HG03565 (cell line): ENCODE results near the gene MAPK1IP1L.
"Not testable (repeated sequence)": the region's sequence is repeated elsewhere in the genome, so short reads cannot be mapped to it uniquely, and the experiment has no call there.

ENCODE experiments used
- ATAC-seq: cut with Tn5 transposase; IDR thresholded peaks from one replicate; pipeline ENCODE4 v1.9.1; 2021; ENCODE audit warnings: mild to moderate bottlenecking, moderate library complexity; ENCODE audit not compliant: unreplicated experiment

MAPK1IP1L gene

DNA sequence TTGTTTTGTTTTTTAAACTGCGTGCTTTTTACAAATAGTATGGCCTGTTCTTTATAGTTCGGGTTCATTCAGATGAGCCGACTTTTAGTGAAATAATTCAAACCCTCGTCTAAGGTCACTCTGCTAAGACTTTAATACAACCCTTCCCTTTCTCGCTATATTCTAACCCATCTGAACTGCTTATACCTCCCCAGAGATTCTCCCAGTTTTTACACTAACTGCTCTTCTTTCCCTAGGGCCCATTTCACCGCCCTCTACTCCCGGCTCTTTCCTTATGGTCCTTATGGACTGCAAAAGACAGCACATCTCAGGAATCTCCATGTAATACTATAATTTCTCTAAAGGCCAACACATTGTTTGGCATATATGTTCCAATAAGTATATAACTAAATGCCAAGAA is 2.1 kb downstream of the MAPK1IP1L start:
- ATAC-seq: no peak

DNA sequence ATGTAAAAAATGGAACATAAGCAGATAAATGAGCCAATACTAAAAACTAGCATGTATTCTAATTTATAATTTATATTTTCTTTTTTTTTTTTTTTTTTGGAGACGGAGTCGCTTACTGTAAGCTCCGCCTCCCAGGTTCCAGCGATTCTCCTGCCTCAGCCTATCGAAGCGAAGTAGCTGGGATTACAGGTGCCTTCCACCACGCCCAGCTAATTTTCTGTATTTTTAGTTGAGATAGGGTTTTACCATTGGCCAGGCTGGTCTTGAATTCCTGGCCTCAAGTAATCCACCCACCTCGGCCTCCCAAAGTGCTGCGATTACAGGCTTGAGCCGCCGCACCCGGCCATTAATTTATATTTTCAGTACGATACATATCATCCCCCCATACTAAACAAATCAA is 2.7 kb downstream of the MAPK1IP1L start:
- no peak for ATAC-seq

DNA sequence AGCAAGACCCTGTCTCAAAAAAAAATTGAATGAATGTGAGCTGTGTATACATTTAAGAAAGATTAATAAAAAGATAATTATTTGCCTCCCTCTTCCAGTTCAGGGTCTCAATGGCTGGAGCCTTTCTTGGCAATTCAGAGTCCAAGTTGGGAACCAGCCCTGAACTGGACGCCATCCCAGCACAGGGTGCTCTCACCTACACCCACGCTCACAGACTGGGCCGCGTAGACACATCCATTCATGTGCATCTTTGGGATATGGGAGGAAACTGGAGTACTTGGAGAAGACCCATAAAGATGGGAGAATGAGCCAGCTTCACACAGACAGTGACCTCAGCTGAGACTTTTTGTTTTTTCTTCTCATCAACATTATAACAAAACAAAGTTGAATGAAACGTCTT is 6.5 kb downstream of the MAPK1IP1L start:
- no peak for ATAC-seq

DNA sequence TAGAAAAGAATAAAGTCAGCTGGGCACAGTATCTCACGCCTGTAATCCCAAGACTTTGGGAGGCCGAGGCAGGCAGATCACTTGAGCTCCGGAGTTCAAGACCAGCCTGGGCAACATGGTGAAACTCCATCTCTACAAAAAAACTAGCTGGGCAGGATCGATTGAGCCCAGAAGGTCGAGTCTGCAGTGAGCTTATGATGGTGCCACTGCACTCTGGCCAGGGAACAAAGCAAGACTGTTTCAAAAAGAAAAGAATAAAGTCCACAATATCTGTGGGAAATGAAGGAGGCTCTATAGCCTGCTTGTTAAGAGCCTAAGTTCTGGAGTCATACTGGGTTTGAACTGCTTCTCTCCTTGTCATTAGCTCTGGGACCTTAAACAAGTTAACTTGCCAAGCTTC is 7.9 kb downstream of the MAPK1IP1L start:
- ATAC-seq: no peak

DNA sequence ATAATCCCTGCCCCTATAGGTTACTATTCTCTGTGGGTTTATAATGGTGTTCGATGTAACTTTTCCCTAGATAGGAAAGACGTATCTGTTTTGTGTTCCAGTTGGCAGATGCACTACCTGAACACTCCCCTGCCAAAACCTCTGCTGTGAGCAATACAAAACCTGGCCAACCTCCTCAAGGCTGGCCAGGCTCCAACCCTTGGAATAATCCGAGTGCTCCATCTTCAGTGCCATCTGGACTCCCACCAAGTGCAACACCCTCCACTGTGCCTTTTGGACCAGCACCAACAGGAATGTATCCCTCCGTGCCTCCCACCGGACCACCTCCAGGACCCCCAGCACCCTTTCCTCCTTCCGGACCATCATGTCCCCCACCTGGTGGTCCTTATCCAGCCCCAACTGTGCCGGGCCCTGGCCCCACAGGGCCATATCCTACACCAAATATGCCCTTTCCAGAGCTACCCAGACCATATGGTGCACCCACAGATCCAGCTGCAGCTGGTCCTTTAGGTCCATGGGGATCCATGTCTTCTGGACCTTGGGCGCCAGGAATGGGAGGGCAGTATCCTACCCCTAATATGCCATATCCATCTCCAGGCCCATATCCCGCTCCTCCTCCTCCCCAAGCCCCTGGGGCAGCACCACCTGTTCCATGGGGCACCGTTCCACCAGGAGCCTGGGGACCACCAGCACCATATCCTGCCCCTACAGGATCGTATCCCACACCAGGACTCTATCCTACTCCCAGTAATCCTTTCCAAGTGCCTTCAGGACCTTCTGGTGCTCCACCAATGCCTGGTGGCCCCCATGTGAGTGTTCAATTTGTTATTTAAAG is 11.3 kb downstream of the MAPK1IP1L start:
- no peak for ATAC-seq

DNA sequence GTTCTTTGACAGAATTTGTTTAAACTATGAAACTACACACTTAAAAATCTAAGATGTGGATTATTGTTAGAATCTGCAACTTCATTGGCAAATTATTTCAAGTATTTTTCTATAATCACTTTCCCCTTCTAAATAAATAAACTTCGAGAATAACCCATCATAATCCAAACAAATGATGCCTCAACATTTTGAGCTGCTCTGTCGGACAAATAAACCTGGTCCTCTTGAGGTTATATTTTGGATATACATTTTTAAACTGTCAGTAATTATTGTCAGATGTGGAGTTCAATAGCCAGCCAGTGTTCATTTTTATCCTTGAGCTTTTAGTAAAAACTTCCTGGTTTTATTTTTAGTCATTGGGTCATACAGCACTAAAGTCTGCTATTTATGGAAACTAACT is 13.4 kb downstream of the MAPK1IP1L start:
- ATAC-seq: not testable (repeated sequence)

DNA sequence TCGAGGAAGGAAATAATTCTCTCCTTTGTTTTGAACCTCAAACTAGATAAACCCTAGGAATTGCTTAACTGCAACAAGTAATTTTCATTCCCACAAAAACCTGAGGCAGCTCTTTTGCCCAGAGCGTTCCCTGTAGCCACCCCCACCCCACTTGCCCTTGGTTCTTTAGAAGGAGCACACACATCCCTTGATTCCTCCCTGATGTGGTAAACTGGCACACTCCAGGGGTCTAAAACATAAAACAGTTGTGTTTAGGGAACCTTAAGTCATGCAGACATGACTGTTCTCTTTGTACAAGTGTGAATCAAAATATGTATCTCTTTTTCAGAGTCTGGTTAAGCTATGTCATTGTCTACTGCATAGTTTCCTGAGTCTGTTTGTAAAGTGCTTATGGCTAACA is 14.0 kb downstream of the MAPK1IP1L start:
- ATAC-seq: no peak

DNA sequence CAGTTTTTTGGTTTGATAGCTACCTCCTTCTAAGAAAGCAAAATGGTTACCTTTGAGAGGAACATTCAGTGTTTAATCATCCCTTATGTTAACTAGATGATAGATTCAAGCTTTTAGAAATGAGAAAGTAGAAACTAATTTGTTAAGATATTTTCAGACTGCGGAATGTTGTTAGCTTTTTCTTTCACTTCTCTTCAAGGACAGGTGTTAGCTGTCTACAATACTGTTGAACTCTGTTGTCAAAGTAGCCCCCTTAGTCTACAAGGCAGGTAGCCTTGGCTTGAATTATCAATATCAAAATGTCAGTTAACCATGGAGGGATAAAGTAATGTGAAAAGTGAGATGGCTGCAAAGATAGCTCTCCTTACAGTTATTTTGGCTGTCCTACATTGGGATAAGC is 14.8 kb downstream of the MAPK1IP1L start:
- no peak for ATAC-seq

DNA sequence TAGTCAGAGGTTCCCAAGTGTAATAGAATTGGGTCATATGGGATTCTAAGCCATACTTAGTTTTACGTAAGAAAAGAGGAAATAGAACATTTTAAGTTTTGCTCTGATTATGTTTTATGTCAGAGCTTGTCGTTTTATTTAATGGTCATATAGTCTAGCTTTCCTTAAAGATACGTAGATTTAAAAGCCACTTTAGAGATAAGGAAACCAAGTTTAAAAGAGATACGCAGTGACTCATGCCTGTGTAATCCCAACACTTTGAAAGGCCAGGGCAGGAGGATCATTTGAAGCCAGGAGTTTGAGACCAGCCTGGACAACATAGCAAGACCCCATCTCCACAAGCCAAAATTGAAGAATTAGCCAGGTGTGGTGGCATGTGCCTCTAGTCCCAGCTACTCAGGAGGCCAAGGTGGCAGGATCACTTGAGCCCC is 19.5 kb downstream of the MAPK1IP1L start:
- ATAC-seq: no peak

DNA sequence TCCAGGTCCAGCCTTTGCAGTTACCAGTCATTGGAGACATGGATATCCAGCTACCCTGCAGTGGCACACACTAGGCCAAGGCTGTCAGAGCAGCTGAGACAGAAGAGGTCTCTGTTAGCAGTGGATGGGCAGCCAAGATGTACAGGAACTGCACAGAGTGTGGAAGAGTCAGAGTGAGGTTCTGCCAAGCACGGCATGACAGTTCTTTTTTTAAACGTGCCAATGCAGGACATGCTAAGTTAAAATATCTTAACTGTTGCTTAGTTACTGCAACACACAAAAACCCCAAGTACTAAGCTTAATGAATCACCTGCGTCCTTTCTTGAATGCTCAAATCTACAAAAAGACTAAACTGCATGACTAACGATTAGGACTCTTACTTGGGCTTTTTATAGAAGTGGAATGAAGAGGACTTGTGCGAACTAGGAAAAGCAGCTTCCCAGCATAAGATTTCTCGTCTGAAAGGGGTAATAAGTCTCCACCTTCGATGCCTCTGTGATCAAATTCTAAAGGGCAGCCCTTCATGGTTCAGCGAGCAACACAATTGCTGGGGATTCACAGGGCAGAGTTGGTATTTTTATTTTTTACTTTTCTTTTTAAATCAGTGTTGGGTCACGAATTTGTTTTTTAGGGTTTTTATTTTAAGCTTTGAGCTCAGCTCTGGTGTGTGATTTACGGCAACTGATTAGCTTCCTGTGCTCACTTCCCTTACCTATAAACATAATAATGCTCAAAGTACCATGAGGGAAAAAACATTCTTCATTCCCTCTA is 20.6 kb downstream of the MAPK1IP1L start:
- peak; percentile 35 for ATAC-seq

DNA sequence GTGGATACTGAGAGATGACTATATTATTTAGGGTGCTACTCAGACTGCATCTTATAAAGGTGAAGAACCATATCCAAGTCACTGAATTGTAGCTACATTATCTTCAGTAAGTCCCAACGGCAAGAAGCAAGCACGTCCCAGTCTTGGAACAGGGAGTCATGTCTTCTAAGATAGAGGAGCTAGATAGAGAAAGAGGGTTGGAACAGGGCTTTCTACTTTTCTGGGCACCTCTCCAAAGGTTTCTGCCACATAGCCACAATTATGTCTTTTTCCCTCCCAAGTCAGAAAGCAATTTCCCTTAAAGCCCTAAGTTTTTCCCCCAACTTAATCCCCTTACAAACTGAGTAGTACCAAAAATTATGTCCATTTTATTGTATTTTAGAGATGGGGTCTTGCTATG is 22.4 kb downstream of the MAPK1IP1L start:
- ATAC-seq: no peak

DNA sequence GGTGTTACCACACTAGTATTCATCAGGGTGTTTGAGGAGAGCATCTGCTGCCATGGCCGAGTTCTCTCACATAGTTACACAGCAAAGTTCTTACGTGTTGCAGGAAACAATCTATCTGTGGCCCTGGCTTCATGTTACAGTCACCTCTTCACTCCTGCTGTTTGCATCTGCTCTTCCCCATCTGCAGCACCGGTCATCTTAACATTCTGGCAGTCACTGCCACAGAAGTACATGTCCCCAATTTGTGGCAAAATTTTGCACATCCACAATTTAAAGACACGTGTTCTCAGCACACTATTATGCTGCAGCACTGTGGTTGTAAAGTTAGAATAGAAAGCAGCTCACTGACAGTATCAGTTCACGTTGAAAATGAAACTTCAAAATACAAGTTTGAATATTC is 23.2 kb downstream of the MAPK1IP1L start:
- peak; percentile 43 for ATAC-seq

DNA sequence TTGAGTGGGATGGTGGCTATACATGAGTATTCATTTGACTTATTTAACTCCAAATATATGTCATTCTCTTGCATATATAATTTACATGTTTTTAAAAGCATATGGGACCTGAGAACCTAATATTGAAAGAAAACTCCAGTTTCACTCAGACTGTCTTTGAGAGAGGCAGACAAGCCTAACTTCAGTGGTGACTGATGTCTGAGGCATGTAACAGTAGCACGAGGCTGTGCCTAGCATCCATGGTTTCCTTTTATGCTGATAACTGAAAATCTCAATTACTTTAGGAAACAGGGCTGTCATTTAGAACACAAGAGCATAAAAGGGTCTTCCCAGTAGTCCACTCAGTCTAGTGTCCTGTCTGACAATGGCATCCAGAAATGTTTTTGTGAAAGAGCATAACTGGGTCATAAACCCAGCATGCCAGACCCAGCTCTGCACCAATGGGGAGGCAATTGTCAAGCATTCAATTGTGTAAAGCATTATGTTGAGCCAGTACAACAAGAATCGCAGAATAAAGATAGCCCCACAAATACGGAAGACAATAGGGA is 24.3 kb downstream of the MAPK1IP1L start:
- no peak for ATAC-seq

DNA sequence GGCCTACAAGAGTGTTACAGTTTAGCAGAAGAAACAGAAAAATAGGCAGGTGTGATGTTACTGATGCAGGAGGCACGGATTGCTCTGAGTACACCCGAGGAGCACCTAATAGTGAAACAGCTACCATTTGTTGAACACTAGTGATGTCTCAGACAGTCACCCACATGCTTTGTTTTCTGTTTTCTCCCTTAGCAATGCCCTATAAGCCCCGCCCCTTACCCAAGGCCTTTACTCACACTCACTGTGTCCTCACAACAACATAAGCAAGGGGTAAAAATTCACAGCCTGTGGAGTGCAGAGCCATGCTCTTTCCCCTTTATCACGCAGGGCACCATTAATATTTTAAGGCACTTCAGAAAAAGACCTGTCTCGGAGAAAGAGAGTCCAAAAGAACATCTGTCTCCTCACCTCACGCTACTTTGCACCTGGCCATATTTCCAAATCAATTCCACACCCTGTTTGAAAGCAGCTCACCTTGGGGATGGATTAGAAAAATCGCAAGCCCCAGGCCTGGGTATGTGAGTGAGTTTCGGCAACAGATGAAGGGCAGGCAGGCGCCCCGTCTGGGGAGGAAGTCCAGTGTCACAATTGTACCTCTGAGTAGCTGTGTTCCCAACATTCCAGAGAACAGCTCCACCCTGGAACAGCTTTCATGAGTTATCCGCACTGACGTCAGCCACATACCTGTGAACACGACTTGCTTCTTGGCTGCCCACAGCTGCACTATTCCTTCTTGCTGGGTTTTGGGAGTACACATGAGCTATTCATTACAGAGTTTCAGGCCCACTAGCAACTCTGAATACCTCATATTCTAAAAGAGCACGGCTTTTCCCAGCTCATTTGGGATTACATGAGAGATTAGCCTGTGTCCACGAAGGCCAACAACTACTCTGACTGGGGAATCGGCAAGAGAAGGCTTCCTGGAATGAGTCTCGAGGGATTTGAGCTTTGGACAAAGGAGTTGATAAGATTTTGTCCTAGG is 26.0 kb downstream of the MAPK1IP1L start:
- ATAC-seq: no peak

DNA sequence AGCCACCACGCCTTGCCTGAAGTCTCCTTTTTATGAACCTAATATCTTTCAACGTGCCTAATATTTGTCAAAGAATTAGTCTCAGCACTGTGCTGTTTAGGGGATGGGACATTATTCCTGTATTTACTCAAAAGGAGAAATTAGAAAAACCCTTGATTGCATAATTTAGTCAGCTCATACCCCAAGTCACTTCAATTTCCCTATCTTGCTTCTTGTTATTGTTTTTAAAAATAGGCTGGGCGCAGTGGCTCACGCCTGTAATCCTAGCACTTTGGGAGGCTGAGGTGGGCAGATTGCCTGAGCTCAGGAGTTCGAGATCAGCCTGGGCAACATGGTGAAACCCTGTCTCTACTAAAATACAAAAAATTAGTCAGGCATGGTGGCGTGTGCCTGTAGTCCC is 28.5 kb downstream of the MAPK1IP1L start:
- ATAC-seq: not testable (repeated sequence)

DNA sequence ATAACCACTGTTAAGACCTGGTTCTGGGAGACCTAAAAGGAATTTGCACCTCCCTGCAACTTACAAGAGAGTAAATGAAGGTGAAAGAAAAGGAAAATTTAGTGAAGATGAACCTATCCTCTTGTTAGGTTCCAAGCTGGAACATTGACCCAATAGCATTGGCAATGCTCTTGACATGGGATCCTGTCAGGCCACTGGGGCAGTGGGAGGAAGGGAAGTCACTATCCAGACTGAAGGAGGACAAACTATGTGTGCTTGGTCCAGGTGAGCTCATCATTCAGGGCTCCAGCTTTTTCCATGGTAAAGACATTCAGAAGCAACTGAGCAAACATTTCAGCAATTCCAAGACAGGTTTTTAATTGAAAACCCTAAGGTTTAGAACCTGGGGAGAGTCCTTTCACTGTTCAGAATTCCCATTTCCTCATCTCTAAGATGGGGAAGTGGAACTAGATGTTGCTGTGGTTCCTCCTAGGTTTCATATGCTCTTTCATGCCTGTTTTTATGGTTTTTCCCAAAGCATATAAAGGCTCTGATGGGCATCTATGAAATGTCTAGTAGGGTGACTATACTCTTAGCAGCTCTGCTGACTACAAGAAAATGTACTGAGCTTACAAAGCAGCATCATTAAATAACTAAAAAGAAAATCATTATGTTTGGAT is 33.1 kb downstream of the MAPK1IP1L start:
- ATAC-seq: no peak

DNA sequence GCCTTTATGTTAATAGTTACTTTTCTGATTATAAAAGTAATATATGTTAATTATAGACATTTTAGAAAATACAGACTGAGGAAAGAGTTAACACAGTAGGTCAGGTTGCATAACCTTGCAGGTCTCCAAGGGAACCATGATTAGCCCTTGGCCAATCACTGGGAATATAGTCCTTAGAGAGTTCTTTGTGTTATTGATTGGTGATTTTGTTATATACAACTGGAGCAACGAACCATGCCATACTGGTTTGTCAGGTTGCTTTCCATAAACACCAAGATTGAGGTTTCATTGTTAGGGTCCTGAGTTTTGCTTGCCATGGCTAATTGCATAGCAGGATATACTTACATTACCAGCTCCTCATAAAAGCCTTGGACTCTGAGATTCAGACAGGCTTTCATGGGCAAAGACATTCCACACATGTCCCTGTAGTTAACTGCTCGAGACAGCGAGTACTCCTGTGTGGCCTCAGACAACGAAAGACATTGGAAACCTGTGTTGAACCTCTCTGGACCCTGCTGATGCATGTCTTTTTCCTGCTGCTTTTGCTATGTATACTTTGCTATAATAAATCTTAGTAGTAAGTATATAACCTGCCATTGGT is 33.7 kb downstream of the MAPK1IP1L start:
- ATAC-seq: no peak

DNA sequence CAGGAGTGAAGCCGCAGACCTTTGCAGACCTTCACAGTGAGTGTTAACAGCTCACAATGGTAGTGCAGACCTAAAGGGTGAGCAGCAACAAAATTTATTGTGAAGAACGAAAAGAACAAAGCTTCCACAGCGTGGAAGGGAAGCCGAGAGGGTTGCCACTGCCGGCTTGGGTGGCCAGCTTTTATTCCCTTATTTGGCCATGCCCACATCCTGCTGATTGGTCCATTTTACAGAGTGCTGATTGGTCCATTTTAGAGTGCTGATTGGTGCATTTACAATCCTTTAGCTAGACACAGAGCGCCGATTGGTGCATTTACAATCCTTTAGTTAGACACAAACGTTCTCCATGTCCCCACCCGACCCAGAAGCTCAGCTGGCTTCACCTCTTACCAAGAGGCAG is 35.5 kb downstream of the MAPK1IP1L start:
- ATAC-seq: no peak

DNA sequence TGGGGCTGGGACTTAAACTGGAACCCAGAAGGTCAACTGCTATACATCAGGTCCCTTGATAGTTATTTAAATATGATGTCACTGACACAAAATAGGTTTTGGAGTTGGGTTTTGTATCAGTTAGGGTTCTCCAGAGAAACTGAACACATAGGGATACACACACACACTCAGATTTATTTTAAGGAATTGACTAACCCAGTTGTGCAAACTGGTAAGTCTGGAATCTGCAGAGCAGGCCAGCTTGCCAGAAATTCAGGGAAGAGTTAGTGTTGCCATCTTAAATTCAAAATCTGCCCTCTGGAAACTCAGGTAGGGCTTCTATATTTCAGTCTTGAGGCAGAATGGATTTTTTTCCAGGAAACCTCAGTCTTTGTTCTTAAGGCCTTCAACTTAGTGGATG is 36.9 kb downstream of the MAPK1IP1L start:
- no peak for ATAC-seq

DNA sequence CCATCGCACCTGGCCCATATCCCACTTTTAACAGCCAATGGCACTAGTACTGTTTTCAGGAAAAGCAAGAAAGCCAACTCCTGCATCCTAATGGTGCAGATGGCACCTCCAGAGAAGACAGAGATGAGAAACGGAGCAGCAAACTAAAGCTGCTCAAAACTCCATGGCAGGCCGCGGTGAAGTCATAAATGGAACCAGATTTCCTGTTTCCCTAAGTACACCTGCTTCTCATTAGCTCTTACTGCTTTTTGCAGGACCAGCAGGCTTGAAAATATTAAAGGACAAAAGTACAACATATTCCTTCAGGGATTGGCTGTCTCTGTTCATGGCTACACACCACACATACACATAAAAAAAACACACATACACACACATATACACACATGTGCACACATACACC is 40.9 kb downstream of the MAPK1IP1L start:
- no peak for ATAC-seq
